ENCODE results near the gene GRK2. TPM values are rescaled to one million over a fixed set of nuclear protein-coding genes. Genes with fewer than 3 reads are reported as not detected.

GRK2 gene
- total and polyA plus RNA-seq, 7 donors: 32.1 to 152 (median 48.2) TPM

DNA sequence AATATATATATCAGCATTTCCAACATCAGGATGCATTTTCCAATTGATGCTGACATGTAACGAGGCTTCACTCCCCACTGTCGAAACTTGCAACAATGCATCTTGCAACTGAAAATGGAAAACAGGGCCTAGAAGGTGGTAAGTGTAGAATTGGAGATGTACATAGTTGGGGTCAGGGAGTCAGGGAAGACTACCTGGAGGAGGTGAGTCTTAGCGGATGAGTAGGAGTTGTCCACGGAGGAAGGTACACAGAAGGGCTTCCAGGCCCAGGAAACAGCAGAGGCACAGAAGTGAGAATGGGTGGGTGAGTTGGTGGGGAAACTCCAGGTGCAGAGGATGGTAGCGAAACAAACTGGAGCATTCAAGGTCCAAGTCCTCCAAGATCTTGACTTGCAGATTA, 2.0 kb upstream of the GRK2 start:
- Histone ChIP-seq H3K27me3 (no peaks in the 10 kb centered on the region), H3K4me3 (no peak overlapping the region), H3K27ac (no peak overlapping the region), H3K4me1 (peaks cover 0 to 56% (median 52%) of the 10 kb centered on the region in 4 donors), H3K36me3 (peaks cover 0 to 5% (median 0%) of the 10 kb centered on the region in 4 donors), H3K9me3 (no peaks in the 10 kb centered on the region)
- intact Hi-C loops (cut with DNase I): no loop called here
- WGBS, 2 donors: 94 to 96% methylated on average over 5 of the region's 5 CpGs
- TF ChIP-seq, protein P1, sequence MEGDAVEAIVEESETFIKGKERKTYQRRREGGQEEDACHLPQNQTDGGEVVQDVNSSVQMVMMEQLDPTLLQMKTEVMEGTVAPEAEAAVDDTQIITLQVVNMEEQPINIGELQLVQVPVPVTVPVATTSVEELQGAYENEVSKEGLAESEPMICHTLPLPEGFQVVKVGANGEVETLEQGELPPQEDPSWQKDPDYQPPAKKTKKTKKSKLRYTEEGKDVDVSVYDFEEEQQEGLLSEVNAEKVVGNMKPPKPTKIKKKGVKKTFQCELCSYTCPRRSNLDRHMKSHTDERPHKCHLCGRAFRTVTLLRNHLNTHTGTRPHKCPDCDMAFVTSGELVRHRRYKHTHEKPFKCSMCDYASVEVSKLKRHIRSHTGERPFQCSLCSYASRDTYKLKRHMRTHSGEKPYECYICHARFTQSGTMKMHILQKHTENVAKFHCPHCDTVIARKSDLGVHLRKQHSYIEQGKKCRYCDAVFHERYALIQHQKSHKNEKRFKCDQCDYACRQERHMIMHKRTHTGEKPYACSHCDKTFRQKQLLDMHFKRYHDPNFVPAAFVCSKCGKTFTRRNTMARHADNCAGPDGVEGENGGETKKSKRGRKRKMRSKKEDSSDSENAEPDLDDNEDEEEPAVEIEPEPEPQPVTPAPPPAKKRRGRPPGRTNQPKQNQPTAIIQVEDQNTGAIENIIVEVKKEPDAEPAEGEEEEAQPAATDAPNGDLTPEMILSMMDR (IDR thresholded peaks at IDR 0.05): no peak
- no peak for TF ChIP-seq POLR2A (IDR thresholded peaks at IDR 0.05)
- TF ChIP-seq EP300 (IDR thresholded peaks at IDR 0.05): no peak
- TF ChIP-seq POLR2AphosphoS5 (IDR thresholded peaks at IDR 0.05): no peak
- DNase-seq: peak; percentile 30

DNA sequence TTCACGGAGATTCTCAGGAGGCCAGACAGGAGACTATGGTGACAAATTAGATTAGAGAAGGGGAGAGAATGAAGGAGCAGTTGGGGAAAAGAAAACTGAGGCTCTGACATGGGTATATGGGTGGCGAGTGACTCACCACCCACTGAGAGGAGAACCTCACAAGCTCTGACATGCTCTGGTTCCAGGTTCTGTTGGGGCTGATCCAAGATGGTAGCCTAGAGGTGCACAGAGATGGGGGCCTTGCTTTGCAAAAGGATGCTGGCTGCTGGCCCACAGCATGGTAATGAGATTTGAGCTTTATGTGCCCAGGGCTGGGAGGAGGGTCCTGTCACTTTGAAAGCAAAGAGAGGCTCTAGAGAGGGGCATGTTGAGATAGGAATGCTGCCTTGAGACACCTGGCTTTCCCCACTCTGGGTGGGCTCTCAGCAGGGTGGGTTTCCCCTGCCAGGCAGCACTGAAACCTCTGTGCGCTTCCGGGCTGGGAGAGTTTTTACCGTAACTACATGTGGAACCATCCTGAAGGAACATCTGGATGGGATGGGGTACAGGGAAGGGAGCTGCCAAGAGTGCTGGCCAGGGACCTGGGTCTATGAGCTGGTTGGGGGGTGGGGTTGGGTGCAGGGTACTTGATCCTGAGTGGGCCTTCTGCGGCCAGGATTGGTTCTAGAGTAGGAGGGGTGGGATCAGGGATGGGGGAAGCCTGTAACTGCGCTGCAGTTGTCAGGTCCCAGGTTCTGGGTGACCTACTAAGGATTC, 1.2 kb upstream of the GRK2 start:
- Histone ChIP-seq H3K9me3 (no peaks in the 10 kb centered on the region), H3K4me1 (peaks cover 0 to 64% (median 60%) of the 10 kb centered on the region in 4 donors), H3K36me3 (peaks cover 0 to 5% (median 0%) of the 10 kb centered on the region in 4 donors), H3K27ac (peak overlapping the region in 2 of 4 donors; percentile 72 to 80), H3K4me3 (no peak overlapping the region), H3K27me3 (no peaks in the 10 kb centered on the region)
- 94 to 95% methylated on average over 7 of the region's 7 CpGs for WGBS, 2 donors
- peak; percentile 64 for DNase-seq
- intact Hi-C loops (cut with DNase I): loop anchor here (5.0 kb wide), 2 partner anchors 117 to 242 kb away; partner anchors contain the start of genes CDK2AP2 and PITPNM1
- TF ChIP-seq, protein P1 (IDR thresholded peaks at IDR 0.05): no peak
- no peak for TF ChIP-seq POLR2A (IDR thresholded peaks at IDR 0.05)
- no peak for TF ChIP-seq POLR2AphosphoS5 (IDR thresholded peaks at IDR 0.05)
- TF ChIP-seq EP300 (IDR thresholded peaks at IDR 0.05): no peak

DNA sequence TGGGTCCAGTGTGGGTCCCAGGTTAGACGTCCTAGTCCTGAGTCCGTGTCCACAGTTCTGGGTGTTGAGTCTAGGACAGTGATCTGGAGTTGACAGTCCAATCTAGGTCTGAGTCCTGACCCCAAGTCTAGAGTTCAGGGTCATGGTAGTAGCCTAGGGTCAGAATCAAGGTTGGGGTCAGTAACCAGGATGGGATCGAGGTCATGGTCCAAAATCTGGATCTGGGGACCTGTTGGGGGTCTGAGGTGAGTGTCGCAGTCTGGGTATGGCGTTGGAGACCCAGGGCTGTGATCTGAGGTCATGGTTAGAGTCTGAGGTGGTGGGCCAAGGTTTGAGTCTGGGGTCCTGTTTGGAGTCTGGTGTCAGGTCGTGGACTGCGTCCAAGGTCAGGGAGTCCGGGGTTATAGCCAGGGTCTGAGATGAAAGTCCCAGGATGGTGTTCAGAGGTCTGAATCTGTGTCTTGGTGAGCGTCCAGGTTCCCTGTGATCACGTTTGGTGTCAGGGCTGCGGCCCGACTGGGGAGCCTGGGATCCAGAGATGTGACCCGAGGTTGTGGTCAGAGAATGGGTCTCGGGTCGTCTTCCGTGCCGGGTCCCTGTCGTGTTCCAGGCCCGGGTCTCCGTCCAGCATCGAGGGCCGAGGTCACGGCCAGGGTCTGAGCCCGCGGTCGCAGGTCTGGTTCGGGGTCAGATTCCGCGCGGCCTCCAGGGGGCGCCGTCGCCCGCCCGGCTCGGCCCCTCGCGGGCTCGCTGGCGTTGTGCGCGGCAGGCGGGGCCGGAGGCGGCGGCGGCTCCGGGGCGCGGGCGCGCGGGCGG, 432 bp upstream of the GRK2 start:
- no peak for TF ChIP-seq POLR2A (IDR thresholded peaks at IDR 0.05)
- TF ChIP-seq, protein P1 (IDR thresholded peaks at IDR 0.05): peak; percentile 60 to 70 (median 64)
- Histone ChIP-seq H3K27ac (peak overlapping the region; percentile 72 to 80 (median 76)), H3K4me1 (peaks cover 0 to 71% (median 67%) of the 10 kb centered on the region in 4 donors), H3K36me3 (peaks cover 0 to 5% (median 0%) of the 10 kb centered on the region in 4 donors), H3K9me3 (no peaks in the 10 kb centered on the region), H3K27me3 (no peaks in the 10 kb centered on the region), H3K4me3 (peak overlapping the region in 3 of 4 donors; percentile 5 to 25 (median 24))
- peak; percentile 88 for DNase-seq
- intact Hi-C loops (cut with DNase I): loop anchor here (1.0 to 5.0 kb wide), 4 partner anchors 22 to 241 kb away; partner anchors contain the start of genes CDK2AP2 and PITPNM1
- 10 to 14% methylated on average over 54 of the region's 54 CpGs for WGBS, 2 donors

DNA sequence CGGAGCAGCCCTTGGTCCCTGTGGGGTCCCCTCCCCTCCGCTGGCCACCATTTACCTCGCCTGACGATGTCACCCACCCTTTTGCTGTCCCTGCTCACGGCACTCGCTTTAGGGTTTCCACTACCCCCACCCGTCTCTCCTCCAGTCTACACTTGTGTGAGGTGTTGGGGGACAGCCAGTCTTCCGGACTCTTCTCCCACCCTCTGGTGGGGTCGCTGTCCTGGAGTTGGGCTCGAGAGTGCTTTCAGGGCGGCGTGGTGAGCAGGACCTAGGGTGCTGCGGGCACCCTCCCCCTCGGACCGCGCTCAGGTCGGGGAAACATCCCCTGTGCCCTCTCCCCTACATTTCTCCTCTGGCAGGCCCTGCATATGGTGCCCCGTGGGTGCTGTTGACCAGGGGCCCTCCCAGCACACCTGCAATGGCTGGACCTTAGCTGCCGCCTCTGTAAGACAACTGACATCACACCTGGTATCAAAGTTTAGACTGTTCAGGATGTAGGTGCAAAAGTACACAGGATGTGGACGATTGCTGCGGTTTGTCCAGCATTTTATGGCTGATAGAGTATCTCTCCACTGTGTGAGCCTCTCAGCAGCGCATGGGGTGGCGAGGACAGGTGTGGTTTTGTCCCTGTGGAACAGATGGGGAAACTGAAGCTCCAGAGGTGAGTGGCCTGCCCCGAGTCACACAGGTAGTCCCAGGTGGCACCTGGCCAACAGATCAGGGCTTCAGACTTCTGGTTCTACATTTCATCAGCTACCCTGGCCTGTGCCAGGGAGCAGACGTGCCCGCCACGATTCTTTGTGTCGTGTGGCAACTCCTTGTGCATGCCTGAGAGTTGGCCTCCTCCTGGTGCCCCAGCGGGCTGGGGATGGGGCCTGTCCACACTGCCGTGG, 1.2 kb downstream of the GRK2 start:
- peak overlapping the region; percentile 82 to 86 (median 84) for H3K27ac ChIP-seq
- H3K27me3 ChIP-seq: no peaks in the 10 kb centered on the region
- intact Hi-C loops (cut with DNase I): loop anchor here (5.0 kb wide), 2 partner anchors 115 to 240 kb away; partner anchors contain the start of genes CDK2AP2 and PITPNM1
- H3K4me3 ChIP-seq: peak overlapping the region; percentile 87 to 99 (median 94)
- TF ChIP-seq POLR2A (IDR thresholded peaks at IDR 0.05): peak in 1 of 2 donors; percentile 52
- TF ChIP-seq, protein P1 (IDR thresholded peaks at IDR 0.05): no peak
- peak; percentile 75 for DNase-seq
- peaks cover 0 to 5% (median 0%) of the 10 kb centered on the region in 4 donors for H3K36me3 ChIP-seq
- 3 to 6% methylated on average over 30 of the region's 30 CpGs for WGBS, 2 donors
- H3K4me1 ChIP-seq: peaks cover 0 to 72% (median 69%) of the 10 kb centered on the region in 4 donors
- no peaks in the 10 kb centered on the region for H3K9me3 ChIP-seq
